ENCODE data around the gene GAS7. TPM values are rescaled to one million over a fixed set of nuclear protein-coding genes. Genes with fewer than 3 reads are reported as not detected.

The GAS7 gene
- total RNA-seq, 1 donor from 2014 or later, result 2.9 TPM

DNA sequence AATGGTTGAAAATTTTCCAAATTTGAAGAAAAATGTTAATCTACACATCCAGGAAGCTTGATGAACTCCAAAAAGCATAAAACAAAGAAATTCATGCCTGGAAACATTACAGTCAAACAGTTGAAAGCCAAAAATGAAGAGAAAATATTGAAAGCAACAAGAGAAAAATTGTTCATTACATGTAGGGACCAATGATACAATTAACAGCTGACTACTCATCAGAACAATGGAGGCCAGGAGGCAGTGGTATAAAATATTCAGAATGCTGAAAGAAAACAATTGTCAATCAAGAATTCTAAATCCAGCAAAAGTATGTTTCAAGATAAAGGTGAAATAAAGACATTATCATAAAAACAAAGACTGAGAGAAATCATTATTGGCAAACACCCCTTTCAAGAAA lies 315.0 kb downstream of the GAS7 start:
- no peak overlapping the region for H3K27ac Mint-ChIP-seq
- no peaks in the 10 kb centered on the region for H3K36me3 Mint-ChIP-seq
- no peaks in the 10 kb centered on the region for H3K4me1 Mint-ChIP-seq
- peaks cover 28% of the 10 kb centered on the region for H3K9me3 Mint-ChIP-seq
- no peaks in the 10 kb centered on the region for H3F3A ChIP-seq (ENCODE audit: low read depth)
- H3K9me3 ChIP-seq (ENCODE audit: low read depth), result peaks cover 9% of the 10 kb centered on the region
- no peak overlapping the region for H3K9ac ChIP-seq
- DNase-seq (ENCODE audit: low spot score), result no peak
- H3K4me3 ChIP-seq, result no peak overlapping the region
- H3K27me3 ChIP-seq, result no peaks in the 10 kb centered on the region
- no peak overlapping the region for H3K27ac ChIP-seq
- H4K20me1 ChIP-seq (ENCODE audit: low read depth), result no peaks in the 10 kb centered on the region
- no peak overlapping the region for H3K4me2 ChIP-seq
- H2AFZ ChIP-seq (replicated peaks), result no peak overlapping the region
- peaks cover 2% of the 10 kb centered on the region for H3K27me3 Mint-ChIP-seq (ENCODE audit: insufficient read depth, low read depth)
- H3K36me3 ChIP-seq, result no peaks in the 10 kb centered on the region
- no peaks in the 10 kb centered on the region for H3K4me1 ChIP-seq
- H3K4me3 Mint-ChIP-seq, result no peak overlapping the region
- TF ChIP-seq, protein P1, sequence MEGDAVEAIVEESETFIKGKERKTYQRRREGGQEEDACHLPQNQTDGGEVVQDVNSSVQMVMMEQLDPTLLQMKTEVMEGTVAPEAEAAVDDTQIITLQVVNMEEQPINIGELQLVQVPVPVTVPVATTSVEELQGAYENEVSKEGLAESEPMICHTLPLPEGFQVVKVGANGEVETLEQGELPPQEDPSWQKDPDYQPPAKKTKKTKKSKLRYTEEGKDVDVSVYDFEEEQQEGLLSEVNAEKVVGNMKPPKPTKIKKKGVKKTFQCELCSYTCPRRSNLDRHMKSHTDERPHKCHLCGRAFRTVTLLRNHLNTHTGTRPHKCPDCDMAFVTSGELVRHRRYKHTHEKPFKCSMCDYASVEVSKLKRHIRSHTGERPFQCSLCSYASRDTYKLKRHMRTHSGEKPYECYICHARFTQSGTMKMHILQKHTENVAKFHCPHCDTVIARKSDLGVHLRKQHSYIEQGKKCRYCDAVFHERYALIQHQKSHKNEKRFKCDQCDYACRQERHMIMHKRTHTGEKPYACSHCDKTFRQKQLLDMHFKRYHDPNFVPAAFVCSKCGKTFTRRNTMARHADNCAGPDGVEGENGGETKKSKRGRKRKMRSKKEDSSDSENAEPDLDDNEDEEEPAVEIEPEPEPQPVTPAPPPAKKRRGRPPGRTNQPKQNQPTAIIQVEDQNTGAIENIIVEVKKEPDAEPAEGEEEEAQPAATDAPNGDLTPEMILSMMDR (IDR thresholded peaks at IDR 0.05), result no peak
- TF ChIP-seq EZH2phosphoT487 (IDR thresholded peaks at IDR 0.05) (no peak), EZH2 (IDR thresholded peaks at IDR 0.05) (no peak)
- H3K79me2 ChIP-seq (ENCODE audit: low read depth), result no peaks in the 10 kb centered on the region

DNA sequence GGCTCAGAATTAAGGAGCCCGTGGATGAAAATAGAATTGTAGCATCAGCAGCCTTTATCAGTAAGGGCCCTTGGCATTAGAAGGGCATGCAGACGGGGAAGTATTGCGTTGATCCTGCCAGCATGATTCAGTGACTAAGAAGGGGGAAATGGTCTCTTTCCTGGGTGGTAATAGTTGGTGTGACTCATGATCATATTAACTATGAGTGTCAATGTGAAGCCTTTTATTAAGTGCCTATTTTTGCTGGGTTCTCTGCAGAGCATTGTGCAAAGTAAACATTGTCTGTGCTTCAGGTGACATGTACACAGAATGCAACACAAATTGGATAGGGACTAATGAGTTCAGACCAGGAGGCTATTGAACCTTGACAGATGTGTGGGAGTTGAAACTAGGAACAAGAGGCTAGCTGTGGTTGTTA lies 317.8 kb downstream of the GAS7 start:
- TF ChIP-seq EZH2 (IDR thresholded peaks at IDR 0.05) (no peak), EZH2phosphoT487 (IDR thresholded peaks at IDR 0.05) (no peak)
- TF ChIP-seq, protein P1 (IDR thresholded peaks at IDR 0.05), result no peak
- H4K20me1 ChIP-seq (ENCODE audit: low read depth), result no peaks in the 10 kb centered on the region
- H3K36me3 Mint-ChIP-seq, result no peaks in the 10 kb centered on the region
- peaks cover 4% of the 10 kb centered on the region for H3K4me1 ChIP-seq
- H3K27me3 Mint-ChIP-seq (ENCODE audit: insufficient read depth, low read depth), result peaks cover 2% of the 10 kb centered on the region
- peaks cover 31% of the 10 kb centered on the region for H3K9me3 Mint-ChIP-seq
- H3K4me3 ChIP-seq, result no peak overlapping the region
- H3K4me3 Mint-ChIP-seq, result no peak overlapping the region
- peaks cover 3% of the 10 kb centered on the region for H3K4me1 Mint-ChIP-seq
- H3K27ac Mint-ChIP-seq, result no peak overlapping the region
- no peaks in the 10 kb centered on the region for H3F3A ChIP-seq (ENCODE audit: low read depth)
- no peaks in the 10 kb centered on the region for H3K79me2 ChIP-seq (ENCODE audit: low read depth)
- no peak overlapping the region for H3K4me2 ChIP-seq
- no peak overlapping the region for H3K9ac ChIP-seq
- H3K9me3 ChIP-seq (ENCODE audit: low read depth), result peaks cover 9% of the 10 kb centered on the region
- H2AFZ ChIP-seq (replicated peaks), result no peak overlapping the region
- no peaks in the 10 kb centered on the region for H3K36me3 ChIP-seq
- H3K27ac ChIP-seq, result no peak overlapping the region
- no peaks in the 10 kb centered on the region for H3K27me3 ChIP-seq
- DNase-seq (ENCODE audit: low spot score), result no peak

DNA sequence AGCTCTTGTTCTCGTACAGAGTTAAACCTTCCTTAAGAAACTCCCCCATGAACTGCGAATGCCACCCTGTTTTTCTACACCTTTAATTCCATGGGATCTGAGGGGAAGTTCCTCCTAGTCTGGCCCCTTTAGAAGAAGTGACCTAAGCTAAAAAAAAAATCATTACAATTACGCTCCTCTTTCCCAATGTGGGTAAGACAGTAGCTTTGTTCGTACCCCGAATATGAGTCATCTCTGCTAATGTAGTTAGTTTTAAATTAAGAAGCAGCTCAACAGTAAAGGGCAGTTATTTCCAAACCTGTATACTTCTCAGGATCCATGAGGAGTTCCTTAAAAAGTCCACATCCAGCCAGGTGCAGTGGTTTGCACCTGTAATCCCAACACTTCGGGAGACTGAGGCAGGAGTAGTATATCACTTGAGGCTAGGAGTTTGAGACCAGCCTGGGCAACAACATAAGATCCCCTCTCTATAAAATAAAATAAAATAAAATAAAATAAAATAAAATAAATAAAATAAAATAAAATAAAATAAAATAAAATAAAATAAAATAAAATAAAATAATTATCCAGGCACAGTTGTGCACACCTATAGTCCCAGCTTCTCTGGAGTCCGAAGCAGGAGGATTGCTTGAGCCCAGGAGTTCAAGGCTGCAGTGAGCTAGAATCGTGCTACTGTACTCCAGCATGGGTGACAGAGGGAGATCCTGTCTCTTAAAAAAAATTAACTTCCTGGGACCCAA lies 319.4 kb downstream of the GAS7 start:
- no peak for DNase-seq (ENCODE audit: low spot score)
- Histone ChIP-seq H3K27me3 (no peaks in the 10 kb centered on the region), H2AFZ (replicated peaks) (no peak overlapping the region), H3K27ac (no peak overlapping the region), H3K4me1 (peaks cover 13% of the 10 kb centered on the region), H3F3A (ENCODE audit: low read depth) (no peaks in the 10 kb centered on the region), H3K9me3 (ENCODE audit: low read depth) (peaks cover 9% of the 10 kb centered on the region), H3K9ac (no peak overlapping the region), H3K36me3 (no peaks in the 10 kb centered on the region), H4K20me1 (ENCODE audit: low read depth) (no peaks in the 10 kb centered on the region), H3K4me3 (no peak overlapping the region), H3K79me2 (ENCODE audit: low read depth) (no peaks in the 10 kb centered on the region), H3K4me2 (no peak overlapping the region)
- peaks cover 30% of the 10 kb centered on the region for H3K9me3 Mint-ChIP-seq
- TF ChIP-seq EZH2phosphoT487 (IDR thresholded peaks at IDR 0.05), result no peak
- TF ChIP-seq EZH2 (IDR thresholded peaks at IDR 0.05), result no peak
- TF ChIP-seq, protein P1 (IDR thresholded peaks at IDR 0.05), result no peak
- H3K27me3 Mint-ChIP-seq (ENCODE audit: insufficient read depth, low read depth), result no peaks in the 10 kb centered on the region
- H3K27ac Mint-ChIP-seq, result no peak overlapping the region
- H3K36me3 Mint-ChIP-seq, result no peaks in the 10 kb centered on the region
- peaks cover 9% of the 10 kb centered on the region for H3K4me1 Mint-ChIP-seq
- H3K4me3 Mint-ChIP-seq, result no peak overlapping the region
